ENCODE results near the gene FAF1.

The FAF1 gene

GRCh38 chr1:50393522-50394120 lies 566.4 kb downstream of the FAF1 start:
- DNase-seq = no peak

All from inflammatory macrophage (primary cell).